GM18508 (cell line): ENCODE measurements around the gene POLRMT.
"Not testable (repeated sequence)": the region's sequence is repeated elsewhere in the genome, so short reads cannot be mapped to it uniquely, and the experiment has no call there.

Experiments used
- ATAC-seq: cut with Tn5 transposase; IDR thresholded peaks from one replicate; pipeline ENCODE4 v1.9.1; 2021; ENCODE audit warnings: moderate number of reproducible peaks; ENCODE audit not compliant: insufficient read depth, unreplicated experiment

The POLRMT gene

GRCh38 chr19:597406-598315 is 35.7 kb downstream of the POLRMT start:
- no peak for ATAC-seq

GRCh38 chr19:596263-596655 is 37.1 kb downstream of the POLRMT start:
- no peak for ATAC-seq

DNA sequence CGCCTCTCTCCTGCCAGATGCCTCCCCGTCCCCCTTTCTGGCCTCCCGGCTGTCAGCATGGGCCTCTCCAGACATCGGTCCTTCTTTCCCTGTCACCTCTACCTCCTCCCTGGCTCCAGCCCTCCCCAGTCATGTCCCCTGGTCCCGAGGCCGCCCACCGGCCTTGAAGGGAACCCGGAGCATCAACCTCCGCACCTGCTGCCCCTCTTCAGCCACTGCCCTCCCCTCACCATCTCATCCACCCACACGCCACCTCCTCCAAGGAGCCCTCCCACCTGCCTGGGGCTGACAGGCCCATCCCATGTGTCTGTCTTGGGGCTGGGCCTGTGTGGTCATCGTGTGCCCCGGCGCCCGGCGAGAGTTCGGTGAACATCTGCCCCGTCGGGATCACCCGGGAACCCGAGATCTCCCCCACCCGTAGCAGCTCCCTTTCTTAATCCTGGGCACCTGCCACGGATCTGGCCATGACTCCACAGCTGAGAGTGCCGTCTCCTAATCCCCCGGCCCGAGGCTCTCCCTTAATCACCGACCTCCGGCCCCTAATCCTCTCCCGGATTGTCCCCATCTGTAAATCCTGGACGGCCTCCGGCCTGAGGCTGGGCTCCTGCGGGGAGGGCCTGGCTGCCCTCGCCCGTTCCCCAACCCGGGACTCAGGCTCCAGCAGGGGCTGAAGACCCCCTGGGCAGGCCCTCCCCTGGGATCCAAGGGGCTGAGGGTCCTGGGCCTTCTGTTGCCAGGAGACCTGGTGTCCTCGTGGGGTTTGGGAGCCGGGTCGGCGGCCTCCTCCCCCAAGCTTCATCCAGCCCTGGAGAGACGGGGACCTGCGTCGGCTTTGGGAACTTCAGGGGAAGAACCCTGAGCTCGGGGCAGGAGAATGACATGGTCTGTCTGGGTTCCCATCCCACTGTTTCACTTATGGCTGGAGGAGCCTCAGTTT is 37.7 kb downstream of the POLRMT start:
- no peak for ATAC-seq

GRCh38 chr19:594265-594870 is 39.0 kb downstream of the POLRMT start:
- no peak for ATAC-seq

- no peak for ATAC-seq
Observed at GRCh38 chr19:593505-593904, 39.8 kb downstream of the POLRMT start.

DNA sequence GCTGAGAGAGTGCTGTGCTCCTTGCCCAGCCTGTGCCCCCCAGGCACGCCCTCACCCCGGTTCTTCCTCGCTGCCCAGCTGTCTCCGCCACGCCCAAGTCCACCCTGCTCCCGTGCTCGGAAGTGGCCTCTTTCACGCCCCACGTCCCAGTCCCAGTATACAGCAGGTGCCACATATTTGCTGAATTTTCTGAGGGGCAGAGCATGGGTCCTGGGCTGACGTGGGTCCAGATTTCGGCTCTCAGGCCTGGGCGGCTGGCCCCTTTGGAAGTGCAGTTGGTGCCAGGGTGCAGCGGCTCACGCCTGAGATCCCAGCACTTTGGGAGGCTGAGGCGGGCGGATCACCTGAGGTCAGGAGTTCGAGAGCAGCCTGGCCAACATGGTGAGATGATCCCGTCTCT is 40.3 kb downstream of the POLRMT start:
- ATAC-seq, result no peak

DNA sequence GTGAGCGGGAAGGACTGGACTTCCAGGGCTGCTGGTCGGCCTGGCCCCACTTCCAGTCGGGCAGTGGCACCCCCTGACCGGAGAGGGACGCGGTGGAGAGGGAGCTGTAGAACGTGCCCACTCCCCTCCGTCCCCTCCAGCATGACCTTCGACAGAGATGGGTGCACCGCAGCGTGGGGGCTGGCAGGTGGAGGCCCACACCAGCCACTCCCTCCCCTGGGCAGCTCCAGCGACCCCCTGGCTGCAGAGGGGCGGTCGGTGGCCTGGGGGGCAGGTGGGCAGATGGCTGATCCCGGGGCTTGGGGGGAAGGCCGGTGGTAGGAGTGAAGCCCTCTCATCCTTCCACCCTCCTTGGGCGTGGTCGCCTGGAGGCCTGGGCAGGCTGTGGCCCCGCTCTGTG is 41.2 kb downstream of the POLRMT start:
- no peak for ATAC-seq

- ATAC-seq, result no peak
Observed at GRCh38 chr19:591099-591958, 42.0 kb downstream of the POLRMT start.

- ATAC-seq, result no peak
Observed at GRCh38 chr19:590750-591098, 42.6 kb downstream of the POLRMT start.

DNA sequence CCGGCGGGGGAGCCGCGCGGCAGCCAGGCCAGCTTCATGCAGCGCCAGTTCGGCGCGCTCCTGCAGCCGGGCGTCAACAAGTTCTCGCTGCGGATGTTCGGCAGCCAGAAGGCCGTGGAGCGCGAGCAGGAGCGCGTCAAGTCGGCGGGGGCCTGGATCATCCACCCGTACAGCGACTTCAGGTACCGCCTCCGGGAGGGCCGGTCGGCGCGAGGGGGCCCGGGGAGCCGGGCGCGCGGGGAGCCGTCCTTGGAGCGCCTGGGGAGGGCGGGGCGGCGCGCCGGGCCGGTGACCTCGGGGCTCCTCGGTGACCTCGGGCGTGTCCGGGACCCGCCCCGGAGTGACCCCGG is 43.0 kb downstream of the POLRMT start:
- ATAC-seq, result no peak

- ATAC-seq, result no peak
Observed at GRCh38 chr19:589693-590395, 43.5 kb downstream of the POLRMT start, which contains the start of gene HCN2. TSS of gene HCN2 (plus strand) at chr19:589881. CDS start at chr19:589946, 65 bp downstream.

DNA sequence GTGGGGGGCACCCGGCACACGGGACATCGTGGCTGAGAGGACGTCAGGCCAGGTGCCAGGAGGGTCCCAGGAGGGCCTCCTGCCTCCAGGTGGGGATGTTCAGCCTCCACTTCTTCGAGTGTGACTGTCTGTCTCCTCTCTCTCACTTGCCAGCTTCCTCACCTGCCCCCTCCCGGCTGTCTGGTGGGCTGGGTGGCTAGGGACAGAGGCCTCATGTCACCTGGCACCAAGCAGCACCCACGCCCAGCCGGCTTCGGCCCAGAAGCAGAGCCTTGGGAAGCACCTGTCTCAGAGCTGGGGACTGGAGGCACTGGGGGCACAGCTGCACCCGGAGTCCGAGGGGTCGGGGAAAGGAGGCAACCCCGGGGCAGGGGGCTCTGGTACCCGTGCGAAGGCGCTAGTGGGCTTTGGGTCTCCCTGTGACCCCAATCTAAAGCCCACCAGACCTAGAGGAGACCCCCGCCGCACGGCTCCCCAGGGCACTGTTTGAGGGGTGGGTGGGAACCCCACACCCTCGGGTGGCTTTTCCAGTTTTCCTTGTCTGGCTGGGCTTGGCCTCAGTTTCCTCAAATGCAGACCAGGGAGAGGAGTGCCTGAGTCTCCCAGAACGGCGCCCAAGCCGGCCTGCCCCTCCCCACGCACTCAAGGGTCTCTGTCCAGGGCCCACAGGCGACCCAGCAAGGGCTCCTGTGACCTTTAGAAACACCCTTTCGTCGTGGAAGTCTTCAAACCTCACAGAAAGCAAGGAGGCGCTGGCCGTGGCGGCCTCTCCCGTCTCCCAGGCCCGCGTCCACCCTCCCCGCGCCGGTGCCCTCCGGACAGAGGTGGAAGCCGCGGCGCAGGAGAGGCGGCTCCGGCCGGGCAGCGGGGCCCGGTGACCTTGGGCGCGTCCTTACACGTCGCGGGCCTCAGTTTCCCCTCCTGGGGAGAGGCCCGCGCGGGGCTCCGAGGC is 44.3 kb downstream of the POLRMT start:
- no peak for ATAC-seq

- ATAC-seq, result no peak
Observed at GRCh38 chr19:588093-588740, 45.1 kb downstream of the POLRMT start.

- ATAC-seq, result no peak
Observed at GRCh38 chr19:585551-586110, 47.7 kb downstream of the POLRMT start.

- ATAC-seq, result not testable (repeated sequence)
Observed at GRCh38 chr19:585146-585545, 48.2 kb downstream of the POLRMT start.

DNA sequence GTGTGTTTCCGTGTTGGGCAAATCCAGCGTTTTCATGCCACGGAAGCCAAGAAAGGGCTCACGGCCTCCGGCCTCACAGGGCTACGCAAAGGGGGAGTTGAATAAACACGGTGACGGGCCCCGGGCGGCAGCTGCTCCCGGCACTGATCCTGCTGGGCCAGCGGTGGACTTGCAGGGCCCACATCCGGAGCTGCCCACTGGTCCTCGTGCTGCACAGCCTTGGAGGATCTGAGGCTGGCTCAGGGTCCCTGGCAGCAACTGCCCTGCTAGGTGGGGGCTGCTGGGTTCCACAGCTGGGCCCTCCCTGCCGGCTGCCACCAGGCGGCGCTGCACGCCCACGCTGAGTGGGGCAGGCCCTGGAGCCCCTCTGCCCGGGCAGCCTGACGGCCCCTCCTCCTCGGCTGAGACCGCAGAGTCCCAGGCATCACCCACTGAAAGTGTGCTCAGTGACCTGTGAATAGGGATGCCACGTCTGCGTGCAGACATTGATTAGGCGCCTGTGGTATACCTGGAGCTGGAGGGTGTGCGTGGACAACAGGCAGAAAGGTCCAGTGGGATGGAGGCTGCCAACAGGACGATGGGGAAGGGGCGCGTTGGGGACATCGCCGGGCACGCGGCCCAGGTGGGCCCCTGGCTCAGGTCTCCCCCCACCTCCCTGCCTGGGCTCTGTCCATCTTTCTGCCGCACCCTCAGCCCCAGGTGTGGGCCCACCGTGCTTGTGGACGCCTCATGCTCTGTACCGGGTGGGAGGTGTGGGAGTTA is 48.9 kb downstream of the POLRMT start:
- no peak for ATAC-seq

- ATAC-seq, result no peak
Observed at GRCh38 chr19:583968-584239, 49.4 kb downstream of the POLRMT start.
